Caco-2 (cell line): Measurements from ENCODE around the gene GALNTL6. TPM values are rescaled to one million over a fixed set of nuclear protein-coding genes. Genes with fewer than 3 reads are reported as not detected.

Experiments used
- BruUV-seq: library from RNA; stranded (reverse); fragments of 400-500 nt; replicated peaks from 2 replicates; lab custom pipeline; 2021; lab: Mats Ljungman, UMichigan
- CTCF ChIA-PET: fragments of 300-600 bp; sonication (Branson Sonifier 250); formaldehyde crosslinking; loops from one replicate; lab custom pipeline; 2022; ENCODE audit warnings: antibody characterized with exemption; lab: Charles Lee
- POLR2A ChIA-PET: fragments of 300-600 bp; sonication (Branson Sonifier 250); formaldehyde crosslinking; loops from one replicate; lab custom pipeline; 2022; ENCODE audit warnings: antibody characterized with exemption; lab: Charles Lee
- DNase-seq, 2 experiments: peaks; one replicate each; pipeline versions ENCODE4 v3.0.0 to v3.0.0-alpha.2; 2020 to 2022
- H3K27me3 ChIP-seq: replicated peaks from 2 replicates; pipeline ENCODE4 v1.6.0; 2011; ENCODE audit warnings: low read length; ENCODE audit not compliant: control insufficient read depth, insufficient read depth
- H3K36me3 ChIP-seq: 2 replicates; pipeline ENCODE4 v1.5.1; 2011; ENCODE audit warnings: low read length; ENCODE audit not compliant: control insufficient read depth, insufficient read depth
- H3K4me1 ChIP-seq: fragments of 250-450 bp; sonication (Bioruptor Pico); 2 replicates; pipeline ENCODE4 v1.5.1; 2020; ENCODE audit warnings: mild to moderate bottlenecking
- H3K4me3 ChIP-seq: 2 replicates; pipeline ENCODE4 v1.5.1; 2011; ENCODE audit warnings: low read depth, mild to moderate bottlenecking, control low read depth, low read length
- H3K9me3 ChIP-seq: fragments of 250-450 bp; sonication (Bioruptor Pico); 2 replicates; pipeline ENCODE4 v1.5.1; 2020; ENCODE audit warnings: mild to moderate bottlenecking, moderate library complexity
- H3K27ac Mint-ChIP-seq: one replicate; pipeline ENCODE4 v1.8.0; 2022; ENCODE audit warnings: mixed read lengths; ENCODE audit not compliant: unreplicated experiment
- H3K27me3 Mint-ChIP-seq: one replicate; pipeline ENCODE4 v1.8.0; 2022; ENCODE audit warnings: mixed read lengths; ENCODE audit not compliant: insufficient read depth, unreplicated experiment
- H3K36me3 Mint-ChIP-seq: one replicate; pipeline ENCODE4 v1.8.0; 2022; ENCODE audit warnings: mild to moderate bottlenecking, mixed read lengths; ENCODE audit not compliant: insufficient read depth, unreplicated experiment
- H3K4me1 Mint-ChIP-seq: one replicate; pipeline ENCODE4 v1.8.0; 2022; ENCODE audit warnings: low read depth, mixed read lengths; ENCODE audit not compliant: unreplicated experiment
- H3K4me3 Mint-ChIP-seq: one replicate; pipeline ENCODE4 v1.8.0; 2022; ENCODE audit warnings: mild to moderate bottlenecking, moderate library complexity, mixed read lengths; ENCODE audit not compliant: unreplicated experiment
- H3K9me3 Mint-ChIP-seq: one replicate; pipeline ENCODE4 v1.8.0; 2022; ENCODE audit warnings: mixed read lengths; ENCODE audit not compliant: unreplicated experiment
- CTCF ChIP-seq, 2 experiments: fragments of 200-600 bp in 1 of 2; IDR thresholded peaks; 1 replicate in 1 of 2; 2 replicates in 1 of 2; pipeline versions ENCODE4 v1.5.1 to v1.8.0; 2011 to 2022; ENCODE audit warnings: antibody characterized with exemption in 1 of 2, control low read depth in 1 of 2, inconsistent platforms in 1 of 2, low read depth in 1 of 2, low read length in 1 of 2, mild to moderate bottlenecking in 1 of 2, moderate library complexity in 1 of 2; ENCODE audit not compliant: insufficient read depth in 1 of 2, severe bottlenecking in 1 of 2, unreplicated experiment in 1 of 2
- intact Hi-C: fragments of 100-400 bp; cut with micrococcal nuclease; formaldehyde crosslinking; loops from one replicate; pipeline ENCODE4 v1.10.0; 2022; ENCODE audit not compliant: unreplicated experiment
- total RNA-seq: library from RNA; stranded (reverse); gene quantifications from 2 replicates; pipeline ENCODE4 v1.2.3, GENCODE V29; 2022

The GALNTL6 gene
- total RNA-seq, 1 experiment from 2014 or later, result not detected

DNA sequence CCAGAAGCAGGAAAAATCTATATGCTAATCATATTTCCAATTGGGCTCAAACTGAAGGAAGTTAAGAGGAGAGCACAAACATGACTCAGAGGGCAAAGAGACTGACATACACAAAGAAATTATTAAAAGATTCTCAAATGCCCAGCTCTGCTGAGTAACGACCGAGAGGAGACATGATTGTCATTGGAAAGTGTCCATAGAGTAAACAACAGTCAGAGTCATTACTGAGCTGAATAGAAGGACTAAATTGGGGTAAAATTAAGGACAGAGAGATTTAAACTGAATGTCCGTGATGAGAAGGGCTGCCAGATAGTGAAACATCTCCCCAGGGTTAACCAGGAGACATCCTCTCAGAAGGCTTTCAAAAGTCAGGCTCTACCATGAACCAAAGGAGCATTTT lies 1244.2 kb downstream of the GALNTL6 start:
- Histone ChIP-seq H3K9me3 (no peaks in the 10 kb centered on the region), H3K4me1 (no peaks in the 10 kb centered on the region), H3K27me3 (no peaks in the 10 kb centered on the region), H3K4me3 (no peak overlapping the region), H3K36me3 (no peaks in the 10 kb centered on the region)
- Mint-ChIP-seq H3K4me3 (no peak overlapping the region), H3K36me3 (no peaks in the 10 kb centered on the region), H3K27ac (no peak overlapping the region), H3K4me1 (no peaks in the 10 kb centered on the region), H3K27me3 (no peaks in the 10 kb centered on the region), H3K9me3 (no peaks in the 10 kb centered on the region)
- DNase-seq, result no peak
- no TSS peak for BruUV-seq
- intact Hi-C loops, result no loop called here
- TF ChIP-seq CTCF (IDR thresholded peaks at IDR 0.05; ENCODE audit: insufficient read depth in 1 of 2, low read depth in 1 of 2, low read length in 1 of 2, severe bottlenecking in 1 of 2, unreplicated experiment in 1 of 2), result no peak
- ChIA-PET CTCF (no interaction called here), POLR2A (no interaction called here)

- no peak overlapping the region for H3K4me3 ChIP-seq
- no peaks in the 10 kb centered on the region for H3K4me1 ChIP-seq
- intact Hi-C loops, result no loop called here
- no peaks in the 10 kb centered on the region for H3K36me3 ChIP-seq
- Mint-ChIP-seq H3K4me3 (no peak overlapping the region), H3K36me3 (no peaks in the 10 kb centered on the region), H3K4me1 (no peaks in the 10 kb centered on the region), H3K9me3 (no peaks in the 10 kb centered on the region), H3K27me3 (no peaks in the 10 kb centered on the region), H3K27ac (no peak overlapping the region)
- ChIA-PET CTCF (no interaction called here), POLR2A (no interaction called here)
- DNase-seq, result no peak
- H3K9me3 ChIP-seq, result no peaks in the 10 kb centered on the region
- BruUV-seq, result no TSS peak
- H3K27me3 ChIP-seq, result no peaks in the 10 kb centered on the region
- no peak for TF ChIP-seq CTCF (IDR thresholded peaks at IDR 0.05; ENCODE audit: insufficient read depth in 1 of 2, low read depth in 1 of 2, low read length in 1 of 2, severe bottlenecking in 1 of 2, unreplicated experiment in 1 of 2)
These were observed 1244.7 kb downstream of the GALNTL6 start for GRCh38 chr4:173057901-173058300.

DNA sequence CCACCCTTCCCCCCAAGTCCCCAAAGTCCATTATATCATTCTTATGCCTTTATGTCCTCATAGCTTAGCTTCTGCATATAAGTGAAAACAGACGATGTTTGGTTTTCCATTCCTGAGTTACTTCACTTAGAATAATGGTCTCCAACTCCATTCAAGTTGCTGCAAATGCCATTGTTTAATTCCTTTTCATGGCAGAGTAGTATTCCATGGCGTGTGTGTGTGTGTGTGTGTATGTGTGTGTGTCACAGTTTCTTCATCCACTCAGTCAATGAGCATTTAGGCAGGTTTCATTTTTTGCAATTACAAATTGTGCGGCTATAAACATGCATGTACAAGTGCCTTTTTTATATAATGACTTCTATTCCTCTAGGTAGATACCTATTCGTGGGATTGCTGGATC lies 1248.0 kb downstream of the GALNTL6 start:
- intact Hi-C loops, result no loop called here
- no peak for TF ChIP-seq CTCF (IDR thresholded peaks at IDR 0.05; ENCODE audit: insufficient read depth in 1 of 2, low read depth in 1 of 2, low read length in 1 of 2, severe bottlenecking in 1 of 2, unreplicated experiment in 1 of 2)
- Histone ChIP-seq H3K36me3 (no peaks in the 10 kb centered on the region), H3K4me3 (no peak overlapping the region), H3K9me3 (no peaks in the 10 kb centered on the region), H3K27me3 (no peaks in the 10 kb centered on the region), H3K4me1 (no peaks in the 10 kb centered on the region)
- no peak for DNase-seq
- peaks cover 12% of the 10 kb centered on the region for H3K9me3 Mint-ChIP-seq
- BruUV-seq, result no TSS peak
- H3K4me1 Mint-ChIP-seq, result no peaks in the 10 kb centered on the region
- H3K36me3 Mint-ChIP-seq, result no peaks in the 10 kb centered on the region
- no peaks in the 10 kb centered on the region for H3K27me3 Mint-ChIP-seq
- ChIA-PET POLR2A (no interaction called here), CTCF (interaction anchor here (0.6 kb wide), 1 partner anchor 8 kb away, joined by 4 read pairs; no protein-coding TSS in a partner anchor)
- no peak overlapping the region for H3K27ac Mint-ChIP-seq
- H3K4me3 Mint-ChIP-seq, result no peak overlapping the region
